K562 (cell line): ENCODE data around the gene CYP2W1.

Experiments
- CHCHD3 ChIP-seq: fragments of 250-450 bp; sonication (Bioruptor Pico); IDR thresholded peaks from 2 replicates; pipeline ENCODE4 v2.1.2; 2022; ENCODE audit warnings: mild to moderate bottlenecking
- CHD2 ChIP-seq: IDR thresholded peaks from 2 replicates; pipeline ENCODE4 v1.6.1; 2011; ENCODE audit warnings: low read depth, low read length
- CTCF ChIP-seq, 3 experiments: IDR thresholded peaks in 2 of 3; conservative IDR thresholded peaks in 1 of 3; 2 replicates each; pipeline ENCODE4 v1.5.1; 2011 to 2012; ENCODE audit warnings: low read length in 3 of 3, mild to moderate bottlenecking in 3 of 3, control low read depth in 2 of 3, improper control_type of control experiment in 1 of 3, inconsistent platforms in 1 of 3, low read depth in 1 of 3, mixed read lengths in 1 of 3, moderate library complexity in 1 of 3; ENCODE audit not compliant: insufficient read depth in 2 of 3
- ERF ChIP-seq: fragments of 450-650 bp; formaldehyde crosslinking; IDR thresholded peaks from 2 replicates; pipeline ENCODE4 v1.4.0; 2020; ENCODE audit warnings: mild to moderate bottlenecking, mixed read lengths
- EZH2 ChIP-seq: IDR thresholded peaks from 2 replicates; pipeline ENCODE4 v1.6.1; 2012; ENCODE audit warnings: low read depth, mild to moderate bottlenecking, inconsistent platforms, low read length, borderline replicate concordance
- FOXJ3 ChIP-seq: sonication (generic); formaldehyde crosslinking; IDR thresholded peaks from 2 replicates; pipeline ENCODE4 v1.4.0; 2020; ENCODE audit warnings: mild to moderate bottlenecking, missing genetic modification reagents
- GATA2 ChIP-seq: sonication (generic); formaldehyde crosslinking; IDR thresholded peaks from 2 replicates; pipeline ENCODE4 v1.4.0; 2020; ENCODE audit warnings: mild to moderate bottlenecking, missing genetic modification reagents
- KHSRP ChIP-seq: fragments of 450-650 bp; IDR thresholded peaks from 2 replicates; pipeline ENCODE4 v1.6.1; 2017
- SNRNP70 ChIP-seq: fragments of 200-400 bp; formaldehyde crosslinking; optimal IDR thresholded peaks from 2 replicates; pipeline ENCODE3; 2017; ENCODE audit warnings: low read depth, low read length
- TCF7L2 ChIP-seq: fragments of 150-350 bp; IDR thresholded peaks from 2 replicates; pipeline ENCODE4 v1.6.1; 2016; ENCODE audit warnings: low read depth, mild to moderate bottlenecking, low read length, moderate library complexity
- YY1 ChIP-seq, 3 experiments: IDR thresholded peaks; 2 replicates each; pipeline ENCODE4 v1.6.1; 2011; ENCODE audit warnings: low read length in 2 of 3, mild to moderate bottlenecking in 2 of 3, moderate library complexity in 2 of 3, borderline replicate concordance in 1 of 3, control low read depth in 1 of 3, low read depth in 1 of 3; ENCODE audit not compliant: insufficient read depth in 3 of 3, insufficient replicate concordance in 2 of 3, control insufficient read depth in 1 of 3, insufficient read length in 1 of 3; ENCODE audit errors: extremely low read depth in 1 of 3
- ZNF274 ChIP-seq: IDR thresholded peaks from 2 replicates; pipeline ENCODE4 v1.6.1; 2011; ENCODE audit warnings: low read depth, mild to moderate bottlenecking, low read length, moderate library complexity, borderline replicate concordance
- TF ChIP-seq, protein P1 (sequence below): fragments of 450-650 bp; formaldehyde crosslinking; IDR thresholded peaks from 2 replicates; pipeline ENCODE4 v1.4.0; 2022; ENCODE audit warnings: missing genetic modification characterization
- TF ChIP-seq, protein P2 (sequence below): sonication (generic); formaldehyde crosslinking; IDR thresholded peaks from 2 replicates; pipeline ENCODE4 v1.8.0; 2022; ENCODE audit warnings: mild to moderate bottlenecking, missing genetic modification reagents

GRCh38 chr7:979886-980571 is 3.0 kb upstream of the CYP2W1 start:
- TF ChIP-seq KHSRP (no peak), YY1 (IDR thresholded peaks at IDR 0.05; ENCODE audit: borderline replicate concordance in 1 of 3, control insufficient read depth in 1 of 3, extremely low read depth in 1 of 3, insufficient read depth in 3 of 3, insufficient read length in 1 of 3, insufficient replicate concordance in 2 of 3, low read depth in 1 of 3, low read length in 2 of 3) (no peak), CHCHD3 (CRISPR knock-in tag) (no peak), CTCF (IDR thresholded peaks at IDR 0.05 in 2 of 3, conservative IDR thresholded peaks at IDR 0.05 in 1 of 3; ENCODE audit: insufficient read depth in 2 of 3, low read depth in 1 of 3, low read length in 3 of 3) (no peak), EZH2 (no peak), SNRNP70 (no peak), GATA2 (CRISPR knock-in tag) (no peak), TCF7L2 (no peak), ERF (CRISPR knock-in tag) (no peak), CHD2 (no peak), FOXJ3 (CRISPR knock-in tag) (no peak), ZNF274 (no peak)
- TF ChIP-seq, protein P1, sequence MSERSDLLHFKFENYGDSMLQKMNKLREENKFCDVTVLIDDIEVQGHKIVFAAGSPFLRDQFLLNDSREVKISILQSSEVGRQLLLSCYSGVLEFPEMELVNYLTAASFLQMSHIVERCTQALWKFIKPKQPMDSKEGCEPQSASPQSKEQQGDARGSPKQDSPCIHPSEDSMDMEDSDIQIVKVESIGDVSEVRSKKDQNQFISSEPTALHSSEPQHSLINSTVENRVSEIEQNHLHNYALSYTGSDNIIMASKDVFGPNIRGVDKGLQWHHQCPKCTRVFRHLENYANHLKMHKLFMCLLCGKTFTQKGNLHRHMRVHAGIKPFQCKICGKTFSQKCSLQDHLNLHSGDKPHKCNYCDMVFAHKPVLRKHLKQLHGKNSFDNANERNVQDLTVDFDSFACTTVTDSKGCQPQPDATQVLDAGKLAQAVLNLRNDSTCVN (CRISPR knock-in tag): no peak
- TF ChIP-seq, protein P2, sequence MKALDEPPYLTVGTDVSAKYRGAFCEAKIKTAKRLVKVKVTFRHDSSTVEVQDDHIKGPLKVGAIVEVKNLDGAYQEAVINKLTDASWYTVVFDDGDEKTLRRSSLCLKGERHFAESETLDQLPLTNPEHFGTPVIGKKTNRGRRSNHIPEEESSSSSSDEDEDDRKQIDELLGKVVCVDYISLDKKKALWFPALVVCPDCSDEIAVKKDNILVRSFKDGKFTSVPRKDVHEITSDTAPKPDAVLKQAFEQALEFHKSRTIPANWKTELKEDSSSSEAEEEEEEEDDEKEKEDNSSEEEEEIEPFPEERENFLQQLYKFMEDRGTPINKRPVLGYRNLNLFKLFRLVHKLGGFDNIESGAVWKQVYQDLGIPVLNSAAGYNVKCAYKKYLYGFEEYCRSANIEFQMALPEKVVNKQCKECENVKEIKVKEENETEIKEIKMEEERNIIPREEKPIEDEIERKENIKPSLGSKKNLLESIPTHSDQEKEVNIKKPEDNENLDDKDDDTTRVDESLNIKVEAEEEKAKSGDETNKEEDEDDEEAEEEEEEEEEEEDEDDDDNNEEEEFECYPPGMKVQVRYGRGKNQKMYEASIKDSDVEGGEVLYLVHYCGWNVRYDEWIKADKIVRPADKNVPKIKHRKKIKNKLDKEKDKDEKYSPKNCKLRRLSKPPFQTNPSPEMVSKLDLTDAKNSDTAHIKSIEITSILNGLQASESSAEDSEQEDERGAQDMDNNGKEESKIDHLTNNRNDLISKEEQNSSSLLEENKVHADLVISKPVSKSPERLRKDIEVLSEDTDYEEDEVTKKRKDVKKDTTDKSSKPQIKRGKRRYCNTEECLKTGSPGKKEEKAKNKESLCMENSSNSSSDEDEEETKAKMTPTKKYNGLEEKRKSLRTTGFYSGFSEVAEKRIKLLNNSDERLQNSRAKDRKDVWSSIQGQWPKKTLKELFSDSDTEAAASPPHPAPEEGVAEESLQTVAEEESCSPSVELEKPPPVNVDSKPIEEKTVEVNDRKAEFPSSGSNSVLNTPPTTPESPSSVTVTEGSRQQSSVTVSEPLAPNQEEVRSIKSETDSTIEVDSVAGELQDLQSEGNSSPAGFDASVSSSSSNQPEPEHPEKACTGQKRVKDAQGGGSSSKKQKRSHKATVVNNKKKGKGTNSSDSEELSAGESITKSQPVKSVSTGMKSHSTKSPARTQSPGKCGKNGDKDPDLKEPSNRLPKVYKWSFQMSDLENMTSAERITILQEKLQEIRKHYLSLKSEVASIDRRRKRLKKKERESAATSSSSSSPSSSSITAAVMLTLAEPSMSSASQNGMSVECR: no peak
